Stomach (tissue), 4 donors: Measurements from ENCODE around the gene PGM5.
"Not testable (repeated sequence)": the region's sequence is repeated elsewhere in the genome, so short reads cannot be mapped to it uniquely, and the experiment has no call there.

ENCODE experiments used
- CTCF ChIP-seq, 7 experiments: fragments of 450-650 bp in 4 of 7; fragments of 200-600 bp in 3 of 7; sonication (generic) in 3 of 7; IDR thresholded peaks; one replicate each; pipeline ENCODE4 v1.5.1; 2016 to 2019; ENCODE audit warnings: antibody characterized with exemption in 7 of 7, control low read depth in 2 of 7, mild to moderate bottlenecking in 1 of 7
- EP300 ChIP-seq: sonication (generic); formaldehyde crosslinking; IDR thresholded peaks from one replicate; pipeline ENCODE4 v1.6.1; 2017; ENCODE audit warnings: antibody characterized with exemption
- POLR2AphosphoS5 ChIP-seq, 3 donors: sonication (generic); formaldehyde crosslinking; IDR thresholded peaks; one replicate each; pipeline ENCODE4 v1.6.1; 2016; ENCODE audit warnings: antibody characterized with exemption in 3 of 3

GRCh38 chr9:68336639-68337339, 19.6 kb upstream of the PGM5 start:
- TF ChIP-seq CTCF (IDR thresholded peaks at IDR 0.05); EP300; POLR2AphosphoS5 (IDR thresholded peaks at IDR 0.05): not testable (repeated sequence)
